IMR-90 (cell line): ENCODE results near the gene OCSTAMP. TPM values are rescaled to one million over a fixed set of nuclear protein-coding genes. Genes with fewer than 3 reads are reported as not detected.

Experiments used
- ATAC-seq: fragments of 200-7000 bp; cut with Tn5 transposase; 2 replicates; pipeline ENCODE4 v1.9.1; 2020; ENCODE audit warnings: low read depth, mild to moderate bottlenecking, moderate library complexity
- BruUV-seq: library from RNA; stranded (reverse); fragments of 400-500 nt; replicated peaks from 2 replicates; lab custom pipeline; 2021; lab: Mats Ljungman, UMichigan
- CTCF ChIA-PET: fragments of 300-600 bp; formaldehyde crosslinking; extraction: SDS; loops from one replicate; lab custom pipeline; 2021; ENCODE audit warnings: antibody characterized with exemption; lab: Yijun Ruan, JAX
- POLR2A ChIA-PET: fragments of 300-600 bp; sonication (Branson Sonifier 250); formaldehyde crosslinking; loops from one replicate; lab custom pipeline; 2022; ENCODE audit warnings: antibody characterized with exemption; ENCODE audit not compliant: unreplicated experiment; lab: Charles Lee
- DNase-seq: peaks from one replicate; pipeline ENCODE4 v3.0.0; 2013
- H2AFZ ChIP-seq: replicated peaks from 2 replicates; pipeline ENCODE3; 2013; ENCODE audit warnings: low read length, mild to moderate bottlenecking; ENCODE audit not compliant: poor library complexity
- H2AK5ac ChIP-seq: 2 replicates; pipeline ENCODE4 v1.6.1; 2013; ENCODE audit warnings: low read depth, low read length, inconsistent platforms
- H2AK9ac ChIP-seq: replicated peaks from 2 replicates; pipeline ENCODE3; 2013; ENCODE audit warnings: mild to moderate bottlenecking, low read depth, low read length, moderate library complexity; ENCODE audit not compliant: poor library complexity
- H2BK120ac ChIP-seq: 2 replicates; pipeline ENCODE4 v1.6.1; 2013; ENCODE audit warnings: low read depth, low read length, inconsistent platforms
- H2BK15ac ChIP-seq: 3 replicates; pipeline ENCODE4 v1.6.1; 2013; ENCODE audit warnings: low read depth, low read length, inconsistent platforms
- H2BK20ac ChIP-seq: 2 replicates; pipeline ENCODE4 v1.6.1; 2013; ENCODE audit warnings: low read depth, mild to moderate bottlenecking, inconsistent platforms, low read length, moderate library complexity
- H2BK5ac ChIP-seq: 2 replicates; pipeline ENCODE4 v1.6.1; 2013; ENCODE audit warnings: mild to moderate bottlenecking, low read depth, low read length, inconsistent platforms; ENCODE audit not compliant: poor library complexity, severe bottlenecking
- H3K14ac ChIP-seq: replicated peaks from 2 replicates; pipeline ENCODE4 v1.6.1; 2013; ENCODE audit warnings: low read depth, low read length, inconsistent platforms
- H3K18ac ChIP-seq: 2 replicates; pipeline ENCODE4 v1.6.1; 2013; ENCODE audit warnings: low read depth, low read length, control low read depth
- H3K23ac ChIP-seq: 2 replicates; pipeline ENCODE4 v1.6.1; 2013; ENCODE audit warnings: low read depth, low read length, inconsistent platforms
- H3K27ac ChIP-seq: 2 replicates; pipeline ENCODE4 v1.5.1; 2013; ENCODE audit warnings: mild to moderate bottlenecking, control low read depth, low read length; ENCODE audit not compliant: insufficient read depth
- H3K27me3 ChIP-seq: 2 replicates; pipeline ENCODE4 v1.6.1; 2013; ENCODE audit warnings: low read length; ENCODE audit not compliant: control insufficient read depth, insufficient read depth
- H3K36me3 ChIP-seq: 2 replicates; pipeline ENCODE4 v1.6.1; 2013; ENCODE audit warnings: low read length, mixed read lengths; ENCODE audit not compliant: control insufficient read depth, insufficient read depth
- H3K4ac ChIP-seq: 2 replicates; pipeline ENCODE4 v1.6.1; 2013; ENCODE audit warnings: low read depth, low read length, inconsistent platforms
- H3K4me1 ChIP-seq: 2 replicates; pipeline ENCODE4 v1.6.1; 2013; ENCODE audit warnings: low read length, mixed read lengths; ENCODE audit not compliant: control insufficient read depth, insufficient read depth
- H3K4me2 ChIP-seq: 2 replicates; pipeline ENCODE4 v1.6.1; 2013; ENCODE audit warnings: low read depth, mild to moderate bottlenecking, control low read depth, low read length, moderate library complexity
- H3K4me3 ChIP-seq: 2 replicates; pipeline ENCODE4 v1.5.1; 2013; ENCODE audit warnings: low read depth, mild to moderate bottlenecking, control low read depth, low read length, moderate library complexity; ENCODE audit not compliant: insufficient read depth
- H3K56ac ChIP-seq: 2 replicates; pipeline ENCODE4 v1.6.1; 2013; ENCODE audit warnings: low read length, inconsistent platforms; ENCODE audit not compliant: insufficient read depth; ENCODE audit errors: extremely low read depth
- H3K79me1 ChIP-seq, 2 experiments: 2 replicates each; pipeline ENCODE4 v1.6.1; 2013; ENCODE audit warnings: low read length in 2 of 2, inconsistent platforms in 1 of 2, low read depth in 1 of 2
- H3K9ac ChIP-seq: 2 replicates; pipeline ENCODE4 v1.6.1; 2013; ENCODE audit warnings: low read depth, low read length, control low read depth
- H3K9me1 ChIP-seq: 2 replicates; pipeline ENCODE4 v1.6.1; 2013; ENCODE audit warnings: low read length, inconsistent platforms; ENCODE audit not compliant: insufficient read depth
- H3K9me3 ChIP-seq: 2 replicates; pipeline ENCODE4 v1.6.1; 2013; ENCODE audit warnings: low read length; ENCODE audit not compliant: control insufficient read depth, insufficient read depth
- H4K20me1 ChIP-seq: 2 replicates; pipeline ENCODE4 v1.6.1; 2013; ENCODE audit warnings: low read length, inconsistent platforms; ENCODE audit not compliant: insufficient read depth
- H4K5ac ChIP-seq: 2 replicates; pipeline ENCODE4 v1.6.1; 2013; ENCODE audit warnings: mild to moderate bottlenecking, low read depth, low read length, control low read depth
- H4K8ac ChIP-seq, 2 experiments: 2 replicates each; pipeline ENCODE4 v1.6.1; 2013; ENCODE audit warnings: low read depth in 2 of 2, low read length in 2 of 2, control low read depth in 1 of 2, inconsistent platforms in 1 of 2
- H4K91ac ChIP-seq: 2 replicates; pipeline ENCODE4 v1.6.1; 2013; ENCODE audit warnings: low read depth, low read length, inconsistent platforms; ENCODE audit not compliant: insufficient read depth
- BHLHE40 ChIP-seq: fragments of 150-350 bp; IDR thresholded peaks from 2 replicates; pipeline ENCODE4 v1.6.1; 2016; ENCODE audit warnings: mild to moderate bottlenecking, low read depth, low read length
- CEBPB ChIP-seq: IDR thresholded peaks from 2 replicates; pipeline ENCODE4 v1.6.1; 2012; ENCODE audit warnings: low read depth, low read length, improper control_type of control experiment
- CHD1 ChIP-seq: IDR thresholded peaks from 2 replicates; pipeline ENCODE4 v1.6.1; 2012; ENCODE audit warnings: low read depth, low read length, improper control_type of control experiment
- CTCF ChIP-seq: conservative IDR thresholded peaks from 2 replicates; pipeline ENCODE4 v1.5.1; 2012; ENCODE audit warnings: mild to moderate bottlenecking, low read depth, low read length, improper control_type of control experiment
- ELK1 ChIP-seq: fragments of 150-350 bp; IDR thresholded peaks from 2 replicates; pipeline ENCODE4 v1.6.1; 2016; ENCODE audit warnings: low read depth, mild to moderate bottlenecking, low read length, moderate library complexity, borderline replicate concordance
- FOS ChIP-seq: fragments of 150-350 bp; IDR thresholded peaks from 2 replicates; pipeline ENCODE4 v1.6.1; 2016; ENCODE audit warnings: low read depth, low read length
- MAFK ChIP-seq: IDR thresholded peaks from 2 replicates; pipeline ENCODE4 v1.6.1; 2012; ENCODE audit warnings: low read depth, low read length, improper control_type of control experiment
- MAZ ChIP-seq: IDR thresholded peaks from 2 replicates; pipeline ENCODE4 v1.6.1; 2012; ENCODE audit warnings: low read depth, mild to moderate bottlenecking, low read length, improper control_type of control experiment, moderate library complexity, borderline replicate concordance
- MXI1 ChIP-seq: IDR thresholded peaks from 2 replicates; pipeline ENCODE4 v1.6.1; 2012; ENCODE audit warnings: low read depth, mild to moderate bottlenecking, low read length, moderate library complexity, borderline replicate concordance
- NFE2L2 ChIP-seq: fragments of 150-350 bp; IDR thresholded peaks from 2 replicates; pipeline ENCODE4 v1.6.1; 2016; ENCODE audit warnings: low read depth, mild to moderate bottlenecking, low read length
- POLR2A ChIP-seq: IDR thresholded peaks from 2 replicates; pipeline ENCODE4 v1.6.1; 2012; ENCODE audit warnings: mild to moderate bottlenecking, low read depth, low read length
- RAD21 ChIP-seq: IDR thresholded peaks from 2 replicates; pipeline ENCODE4 v1.6.1; 2012; ENCODE audit warnings: low read length, improper control_type of control experiment
- RCOR1 ChIP-seq: IDR thresholded peaks from 2 replicates; pipeline ENCODE4 v1.6.1; 2012; ENCODE audit warnings: mild to moderate bottlenecking, low read length, improper control_type of control experiment; ENCODE audit not compliant: insufficient replicate concordance
- RFX5 ChIP-seq: IDR thresholded peaks from 2 replicates; pipeline ENCODE4 v1.8.0; 2012; ENCODE audit warnings: low read depth, mild to moderate bottlenecking, low read length, moderate library complexity
- SMC3 ChIP-seq: fragments of 150-350 bp; IDR thresholded peaks from 2 replicates; pipeline ENCODE4 v1.6.1; 2016; ENCODE audit warnings: low read depth, mild to moderate bottlenecking, antibody characterized with exemption, low read length, moderate library complexity
- WGBS, 2 experiments: methylation state at CpG; one replicate each; pipeline versions ENCODE4 v1.1.5 to v1.1.7; 2013; ENCODE audit warnings: missing lambda C conversion rate in 2 of 2; ENCODE audit not compliant: insufficient read length in 1 of 2; ENCODE audit errors: extremely low coverage in 2 of 2; 5-methylcytosine and 5-hydroxymethylcytosine counted together
- dilution Hi-C: fragments of 300-500 bp; cut with HindIII; formaldehyde crosslinking; loops from one replicate; pipeline ENCODE4 v1.14.3; 2018; ENCODE audit warnings: low sequenced_read_pairs; ENCODE audit not compliant: unreplicated experiment
- in situ Hi-C: fragments of 300-500 bp; cut with MboI; formaldehyde crosslinking; loops from 3 replicates; pipeline ENCODE4 v1.14.3; 2019; ENCODE audit warnings: low sequenced_read_pairs, inconsistent platforms, mixed read lengths
- intact Hi-C: fragments of 100-400 bp; cut with micrococcal nuclease; formaldehyde crosslinking; loops from 2 replicates; pipeline ENCODE4 v1.10.0; 2022
- polyA plus RNA-seq, 3 experiments: library from polyadenylated mRNA; depleted of rRNA; stranded (reverse); fragments of >200 nt; gene quantifications; 2 replicates each; pipeline ENCODE4 v1.2.3, GENCODE V29; 2012; ENCODE audit warnings: low replicate concordance in 1 of 3
- total RNA-seq: library from RNA; depleted of rRNA; stranded (reverse); fragments of >200 nt; gene quantifications from 2 replicates; pipeline ENCODE4 v1.2.3, GENCODE V29; 2012
- TF ChIP-seq, protein P1 (sequence below): fragments of 150-350 bp; IDR thresholded peaks from 2 replicates; pipeline ENCODE4 v1.6.1; 2017; ENCODE audit warnings: mild to moderate bottlenecking, antibody characterized with exemption, low read length, low read depth

The OCSTAMP gene
- total and polyA plus RNA-seq, 2 of the 4 experiments (the other 2 are of a cell fraction) = not detected

DNA sequence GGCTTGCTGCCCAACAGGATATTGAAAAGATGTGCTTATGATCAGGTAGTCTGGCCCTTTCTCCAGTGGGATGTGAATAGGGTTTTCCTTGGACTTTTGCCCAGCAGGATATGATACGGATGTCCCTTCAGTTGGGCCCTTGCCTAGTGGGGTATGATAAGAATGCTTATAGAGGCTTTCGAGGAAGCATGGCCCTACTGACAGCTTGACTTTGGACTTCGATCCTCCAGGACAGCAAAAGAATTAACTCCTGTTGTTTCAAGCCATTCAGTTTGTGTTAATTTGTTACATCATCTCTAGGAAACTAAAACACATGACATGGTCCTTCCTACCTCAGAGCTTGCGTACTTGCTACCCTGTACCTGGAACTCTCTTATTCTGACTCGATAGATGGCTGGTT, 27.3 kb downstream of the OCSTAMP start:
- Histone ChIP-seq H3K9me3 (no peaks in the 10 kb centered on the region), H3K9me1 (no peaks in the 10 kb centered on the region), H2BK20ac (no peak overlapping the region), H2AFZ (no peak overlapping the region), H3K14ac (no peak overlapping the region), H3K56ac (no peak overlapping the region), H3K27me3 (peaks cover 3% of the 10 kb centered on the region; the same call in 1 of the 2 replicates), H2AK5ac (no peak overlapping the region), H2AK9ac (no peak overlapping the region), H4K91ac (no peak overlapping the region), H3K18ac (no peak overlapping the region), H3K4ac (no peak overlapping the region), H3K4me3 (no peak overlapping the region), H2BK15ac (no peak overlapping the region), H4K5ac (no peak overlapping the region), H3K9ac (no peak overlapping the region), H3K36me3 (no peaks in the 10 kb centered on the region), H2BK120ac (no peak overlapping the region), H4K8ac (no peak overlapping the region), H3K79me1 (no peaks in the 10 kb centered on the region), H4K20me1 (no peaks in the 10 kb centered on the region), H3K4me2 (no peak overlapping the region), H3K4me1 (no peaks in the 10 kb centered on the region), H2BK5ac (no peak overlapping the region), H3K23ac (no peak overlapping the region), H3K27ac (no peak overlapping the region)
- intact Hi-C loops (no loop called here), dilution Hi-C loops (no loop called here), in situ Hi-C loops (loop anchor here (5.0 kb wide), 1 partner anchor 159 kb away; no protein-coding TSS in a partner anchor)
- 29% methylated on average over 1 of the region's 5 CpGs; no CpG with 5 or more reads in 1 of the 2 experiments for WGBS, 2 experiments
- BruUV-seq = no TSS peak
- POLR2A ChIA-PET = no interaction called here
- no peak for ATAC-seq
- TF ChIP-seq CTCF (no peak), BHLHE40 (no peak), RFX5 (no peak), RAD21 (no peak), POLR2A (no peak), ELK1 (no peak), NFE2L2 (no peak), MXI1 (no peak), SMC3 (no peak), MAFK (no peak), MAZ (no peak), RCOR1 (no peak), CHD1 (no peak), FOS (no peak), CEBPB (no peak)
- TF ChIP-seq, protein P1, sequence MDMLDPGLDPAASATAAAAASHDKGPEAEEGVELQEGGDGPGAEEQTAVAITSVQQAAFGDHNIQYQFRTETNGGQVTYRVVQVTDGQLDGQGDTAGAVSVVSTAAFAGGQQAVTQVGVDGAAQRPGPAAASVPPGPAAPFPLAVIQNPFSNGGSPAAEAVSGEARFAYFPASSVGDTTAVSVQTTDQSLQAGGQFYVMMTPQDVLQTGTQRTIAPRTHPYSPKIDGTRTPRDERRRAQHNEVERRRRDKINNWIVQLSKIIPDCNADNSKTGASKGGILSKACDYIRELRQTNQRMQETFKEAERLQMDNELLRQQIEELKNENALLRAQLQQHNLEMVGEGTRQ = no peak
- no peak for DNase-seq
- CTCF ChIA-PET = no interaction called here
